Ramos (cell line): ENCODE results near the gene MALL.
"Not testable (repeated sequence)": the region's sequence is repeated elsewhere in the genome, so short reads cannot be mapped to it uniquely, and the experiment has no call there.

Experiments used
- in situ Hi-C: fragments of 300-500 bp; cut with MboI; formaldehyde crosslinking; loops from one replicate; pipeline ENCODE4 v1.14.3; 2022; ENCODE audit warnings: low sequenced_read_pairs; ENCODE audit not compliant: unreplicated experiment

Gene MALL

DNA sequence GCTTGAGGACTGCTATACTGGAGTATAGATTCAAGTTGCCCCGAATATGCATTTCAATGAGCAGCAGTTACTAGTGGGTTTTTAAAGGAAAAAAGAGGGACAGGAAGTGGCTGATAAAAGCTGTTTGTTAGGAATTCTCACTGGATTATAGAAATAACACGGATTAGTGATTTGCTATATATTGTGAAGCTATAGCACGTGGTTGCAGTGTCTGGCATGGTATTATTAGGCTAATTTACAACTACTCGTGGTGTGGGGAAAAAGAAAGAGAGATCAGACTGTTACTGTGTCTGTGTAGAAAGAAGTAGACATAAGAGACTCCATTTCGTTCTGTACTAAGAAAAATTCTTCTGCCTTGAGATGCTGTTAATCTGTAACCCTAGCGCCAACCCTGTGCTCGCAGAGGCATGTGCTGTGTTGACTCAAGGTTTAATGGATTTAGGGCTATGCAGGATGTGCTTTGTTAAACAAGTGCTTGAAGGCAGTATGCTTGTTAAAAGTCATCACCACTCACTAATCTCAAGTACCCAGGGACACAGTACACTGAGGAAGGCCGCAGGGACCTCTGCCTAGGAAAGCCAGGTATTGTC is 59.7 kb downstream of the MALL start:
- in situ Hi-C loops, result not testable (repeated sequence)

DNA sequence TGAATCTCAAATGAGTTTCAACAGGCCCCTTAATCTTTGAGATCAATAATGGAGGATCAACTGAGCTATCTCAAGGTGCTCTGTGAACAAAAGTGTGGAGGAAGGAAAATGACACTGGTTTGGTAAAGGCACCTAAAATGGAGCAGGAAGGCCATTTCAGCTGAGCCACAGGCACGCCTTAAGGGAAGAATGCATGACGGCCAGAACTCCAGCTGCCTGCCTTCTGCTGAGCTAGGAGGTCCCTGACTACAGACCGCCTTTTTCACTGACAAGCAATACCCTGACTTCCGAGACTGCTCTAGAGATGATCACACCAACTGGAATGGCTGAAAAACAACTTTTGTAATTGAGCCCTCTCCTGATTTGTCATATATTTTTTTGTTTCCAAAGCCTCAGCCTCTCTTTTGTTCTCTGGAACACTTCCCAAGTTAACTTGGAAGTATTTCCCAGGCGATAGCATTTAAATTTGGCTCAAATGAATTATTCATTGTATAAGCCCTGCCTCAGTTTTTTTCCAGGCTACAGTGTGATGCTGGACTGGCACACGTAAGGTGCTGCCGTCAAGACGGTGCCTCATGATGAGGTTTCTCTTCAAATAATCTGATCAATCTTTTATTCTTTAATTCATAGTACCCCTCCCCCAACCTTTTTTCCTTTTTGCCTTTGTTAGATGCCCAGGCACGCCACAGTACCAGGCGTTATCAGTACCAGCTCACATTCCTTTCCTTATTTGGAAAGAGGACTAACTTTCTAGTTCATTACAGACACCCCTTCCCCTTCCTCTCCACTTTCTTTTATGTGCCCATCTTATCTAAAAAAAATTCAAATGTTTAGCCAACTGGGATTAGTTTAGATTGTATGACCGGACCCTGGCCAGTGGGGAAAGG is 60.9 kb downstream of the MALL start:
- in situ Hi-C loops, result not testable (repeated sequence)

DNA sequence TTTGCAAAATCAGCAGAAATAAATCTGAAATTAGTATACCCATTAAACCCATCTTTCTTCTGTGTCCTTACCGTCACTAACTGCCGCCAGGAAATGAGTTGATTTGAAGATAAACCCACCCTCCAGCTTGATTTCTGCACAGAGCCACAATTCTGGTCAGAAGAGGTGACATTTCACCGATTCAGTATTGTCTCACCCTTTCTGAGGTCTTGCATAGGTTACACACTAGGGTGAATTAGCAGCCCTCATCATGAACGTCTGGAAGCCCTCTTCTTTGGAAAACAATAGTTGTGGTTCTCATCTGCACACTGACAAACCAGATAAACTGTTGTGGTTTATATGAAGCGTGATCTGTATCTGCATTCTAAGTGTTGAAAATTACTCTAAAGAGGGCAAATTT is 61.9 kb downstream of the MALL start:
- in situ Hi-C loops, result not testable (repeated sequence)

DNA sequence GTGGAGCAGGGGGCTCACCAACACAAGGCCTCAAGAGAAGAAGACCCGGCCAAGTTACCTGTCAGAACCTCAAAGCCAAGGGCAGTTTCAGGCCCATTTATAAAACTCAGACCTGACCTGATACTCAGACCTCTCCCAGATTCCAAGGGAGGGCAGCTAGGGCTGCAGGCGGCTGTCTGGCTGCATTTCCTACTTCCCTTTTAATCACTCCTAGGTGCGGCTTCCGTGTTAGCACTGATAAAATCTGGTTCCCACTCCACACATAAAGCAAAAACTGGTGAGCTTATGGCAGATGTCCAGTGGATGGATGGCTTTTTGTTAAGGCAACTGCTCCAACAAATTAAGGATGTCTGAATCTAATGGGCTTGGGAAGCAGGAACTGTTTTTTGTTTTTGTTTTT is 63.5 kb downstream of the MALL start:
- in situ Hi-C loops, result not testable (repeated sequence)

DNA sequence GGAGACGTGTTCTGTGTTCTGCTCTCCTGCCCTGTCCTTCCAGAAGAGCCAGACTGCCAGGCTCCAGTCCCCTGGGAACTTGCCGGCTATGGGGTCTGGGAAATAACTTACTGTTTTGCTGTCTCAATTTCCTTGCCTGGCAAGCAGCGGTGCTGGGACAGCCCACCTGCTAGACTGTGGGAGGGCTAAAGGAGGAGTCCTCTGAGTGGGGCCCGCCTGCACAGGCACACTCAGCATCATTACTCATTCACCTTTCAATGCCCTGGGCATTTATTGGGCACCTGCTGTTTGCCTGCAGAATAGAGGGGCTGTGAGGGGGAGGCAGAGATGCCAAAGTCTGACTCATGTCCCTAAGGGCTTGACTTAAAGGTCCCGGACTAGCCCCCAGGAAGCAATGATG is 65.4 kb downstream of the MALL start:
- in situ Hi-C loops, result not testable (repeated sequence)

DNA sequence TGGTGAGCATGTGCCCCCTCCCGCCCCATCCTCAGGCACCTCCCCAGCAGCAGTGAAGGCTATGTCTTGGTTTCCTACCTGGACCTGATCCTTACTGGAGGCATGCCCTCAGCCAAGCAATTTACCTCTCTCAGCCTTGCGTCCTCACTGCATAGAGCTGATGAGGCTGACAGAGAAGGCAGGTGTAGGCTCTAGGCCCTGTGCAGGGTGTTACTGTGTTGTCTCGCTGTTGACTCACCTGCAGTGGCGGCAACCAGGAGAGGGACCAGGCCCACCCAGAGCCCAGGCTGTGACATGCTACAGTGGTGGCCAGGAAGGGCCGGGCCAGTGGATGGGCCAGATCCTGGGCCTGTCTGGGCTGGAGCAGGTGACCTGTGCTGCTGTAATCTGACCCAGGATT is 65.9 kb downstream of the MALL start:
- in situ Hi-C loops, result not testable (repeated sequence)

DNA sequence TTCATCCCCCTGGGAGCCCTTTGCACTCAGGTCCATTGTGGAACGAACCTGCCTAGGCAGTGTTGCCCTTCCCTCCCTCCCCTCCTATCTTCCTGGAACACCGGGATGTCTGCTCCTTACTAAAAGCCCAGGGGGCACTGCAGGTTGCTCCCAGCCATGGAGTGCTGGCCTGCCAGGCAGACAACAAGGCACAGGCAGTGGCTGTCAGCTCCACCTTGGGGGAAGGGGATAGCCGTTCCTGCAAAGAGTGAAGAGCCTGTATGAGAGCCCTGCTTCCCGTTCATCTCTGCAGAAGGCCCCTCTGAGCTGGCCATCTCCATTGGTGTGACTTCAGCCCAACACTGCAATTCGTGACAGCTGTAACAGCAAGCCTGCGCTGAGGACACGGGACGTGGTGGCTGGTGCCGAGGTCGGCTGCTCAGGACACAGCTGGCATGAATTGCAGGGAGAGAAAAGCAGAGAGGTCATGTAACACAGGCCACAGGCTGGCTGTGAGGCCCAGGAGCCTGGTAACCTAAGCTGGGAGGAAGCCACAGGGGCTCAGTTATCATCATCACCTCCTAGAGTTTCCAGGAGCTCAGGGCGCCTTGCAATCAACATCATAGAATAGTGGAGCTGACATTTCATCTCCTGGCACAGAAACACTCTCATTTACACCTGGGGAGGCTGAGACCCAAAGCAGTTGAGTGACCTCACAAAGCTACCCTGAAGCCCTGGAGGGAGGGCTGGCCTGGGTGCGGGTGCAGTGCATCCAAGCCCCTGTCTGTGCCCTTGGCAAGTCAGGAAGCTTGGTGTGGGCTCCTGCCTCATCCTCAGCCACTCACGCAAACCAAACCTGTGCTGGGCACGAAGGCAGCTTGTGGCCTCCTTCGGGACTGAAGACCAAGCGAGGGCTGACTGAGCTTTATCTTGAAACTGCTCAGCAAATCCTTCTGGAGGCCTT is 67.1 kb downstream of the MALL start:
- in situ Hi-C loops, result not testable (repeated sequence)

DNA sequence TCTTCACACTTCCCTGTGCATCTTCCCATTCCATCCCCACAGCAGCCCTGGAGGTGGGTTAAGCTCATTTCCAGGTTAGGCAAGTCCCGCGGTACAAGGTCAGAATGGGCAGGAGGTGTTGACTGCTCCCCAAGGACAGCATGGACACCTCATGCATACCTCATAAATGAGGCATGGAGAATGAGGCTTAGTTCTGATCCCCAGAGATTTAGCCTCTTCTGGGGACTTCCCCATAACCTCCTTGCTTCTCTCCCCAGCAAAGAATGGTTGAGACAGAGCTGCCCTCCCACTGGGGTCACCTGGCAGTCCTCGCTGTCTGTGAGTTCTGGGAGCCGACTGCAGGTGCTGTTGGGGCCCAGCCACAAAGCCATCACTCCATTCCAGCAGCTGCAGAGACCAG is 68.4 kb downstream of the MALL start:
- in situ Hi-C loops, result not testable (repeated sequence)

DNA sequence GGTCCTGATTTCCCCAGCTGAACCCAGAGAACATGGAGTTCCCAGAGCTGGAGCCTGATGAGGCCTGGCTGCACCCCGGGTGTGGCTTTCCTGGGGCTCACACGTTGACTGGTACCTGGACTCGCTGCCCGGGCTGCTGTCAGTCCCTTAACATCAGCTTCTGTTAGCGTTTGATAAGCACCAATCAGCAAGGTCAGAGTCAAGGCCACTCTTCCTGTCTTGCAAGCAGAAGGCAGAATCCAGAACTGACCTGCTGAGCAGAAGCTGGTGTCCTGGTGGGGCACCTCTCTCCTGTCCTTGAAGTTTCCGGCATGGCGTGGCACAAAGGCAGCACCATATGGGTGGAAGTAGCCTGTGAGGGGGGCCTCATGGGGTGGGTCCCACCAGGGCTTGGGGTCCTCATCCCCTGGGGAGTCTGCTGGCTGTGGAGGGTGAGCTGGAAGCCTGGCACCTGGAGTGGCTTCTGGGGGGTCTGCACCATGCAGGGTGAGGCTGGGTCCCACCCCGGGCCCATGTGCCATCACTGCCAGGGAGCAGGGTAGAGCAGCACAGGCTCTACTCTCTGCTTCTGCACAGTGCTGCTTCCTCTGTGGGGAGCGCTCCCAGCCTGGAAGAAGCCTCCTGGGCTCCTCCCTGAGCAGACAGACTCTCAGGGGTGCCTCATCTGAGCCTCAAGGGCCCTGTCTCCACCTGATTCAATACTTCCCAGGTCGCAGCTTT is 73.5 kb downstream of the MALL start:
- in situ Hi-C loops, result not testable (repeated sequence)

DNA sequence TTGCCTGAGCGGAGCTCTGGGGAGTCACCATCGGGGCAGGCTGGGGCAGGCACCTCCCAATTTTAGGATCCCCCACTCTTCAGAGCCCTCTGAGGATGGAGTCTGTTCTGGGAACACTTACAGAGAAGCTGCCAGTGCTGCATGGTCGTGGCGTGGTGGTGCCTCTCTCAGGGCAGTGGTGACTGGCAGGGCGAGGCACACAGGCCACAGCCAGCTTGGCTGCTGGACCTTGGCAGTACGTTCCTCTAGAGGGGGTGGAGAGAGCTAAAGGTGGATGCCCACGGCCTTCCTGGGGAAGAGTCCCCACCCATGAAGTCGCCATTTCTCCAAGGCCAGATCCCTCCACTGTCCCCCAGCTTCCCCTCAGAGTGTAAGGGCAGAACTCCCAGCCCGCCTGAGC is 78.3 kb downstream of the MALL start:
- in situ Hi-C loops, result not testable (repeated sequence)

DNA sequence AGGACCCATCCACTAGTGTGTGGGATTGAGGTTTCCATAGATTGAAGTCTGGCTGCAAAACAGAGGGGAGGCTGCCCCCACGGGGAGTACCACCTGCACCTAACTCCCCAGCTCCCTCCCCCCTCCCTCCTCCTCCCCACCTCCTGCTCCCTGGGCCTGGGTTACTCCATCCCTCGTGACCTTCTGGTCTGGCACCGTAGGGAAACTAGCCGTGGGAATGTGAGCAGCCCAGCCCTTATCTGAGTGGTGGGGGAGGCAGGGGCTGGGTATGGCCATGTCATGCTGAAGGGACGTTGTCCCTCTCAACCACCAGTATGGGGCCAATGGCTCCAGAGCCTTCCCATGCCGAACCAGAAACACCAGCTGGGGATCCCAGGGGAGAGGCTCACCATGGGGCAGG is 80.2 kb downstream of the MALL start:
- in situ Hi-C loops, result not testable (repeated sequence)

DNA sequence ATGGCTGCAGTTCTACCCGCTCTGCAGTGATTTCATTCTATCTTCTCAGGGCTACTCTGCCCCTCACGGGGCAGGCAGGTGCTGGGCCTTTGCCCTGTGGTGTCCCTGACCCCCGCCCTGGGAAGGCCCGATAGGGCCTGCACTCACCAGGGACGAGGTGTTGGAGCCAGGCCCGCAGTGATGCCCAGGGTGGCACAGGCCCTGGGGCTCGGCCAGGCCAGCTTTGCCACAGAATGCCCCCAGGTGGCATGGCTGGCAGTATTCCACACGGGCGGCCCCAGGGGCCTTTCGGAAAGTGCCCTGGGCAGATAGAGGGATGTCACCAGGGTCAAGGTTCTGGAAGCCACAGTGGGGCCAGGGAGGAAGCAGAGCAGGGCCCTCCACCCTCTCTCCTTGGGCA is 80.7 kb downstream of the MALL start:
- in situ Hi-C loops, result not testable (repeated sequence)
